Fibroblast of the aortic adventitia (primary cell): ENCODE measurements around the gene SCUBE1. TPM values are rescaled to one million over a fixed set of nuclear protein-coding genes. Genes with fewer than 3 reads are reported as not detected.
A peak's percentile ranks its signal among the peaks of the same experiment; 100 is the strongest.
"Not testable (repeated sequence)": the region's sequence is repeated elsewhere in the genome, so short reads cannot be mapped to it uniquely, and the experiment has no call there.

Experiments
- DNase-seq: peaks from one replicate; pipeline ENCODE4 v3.0.0-alpha.2; 2010; ENCODE audit warnings: low read depth
- H3K4me3 ChIP-seq: 2 replicates; pipeline ENCODE4 v1.5.1; 2011; ENCODE audit warnings: low read depth, mild to moderate bottlenecking, control low read depth, low read length, moderate library complexity
- CTCF ChIP-seq: IDR thresholded peaks from 2 replicates; pipeline ENCODE4 v1.5.1; 2011; ENCODE audit warnings: mild to moderate bottlenecking, low read length, control low read depth, inconsistent platforms; ENCODE audit not compliant: insufficient read depth
- total RNA-seq: library from RNA; depleted of rRNA; stranded (reverse); fragments of >200 nt; gene quantifications from 2 replicates; pipeline ENCODE4 v1.2.3, GENCODE V29; 2012; ENCODE audit warnings: low replicate concordance

SCUBE1 gene
- total RNA-seq, 1 donor = not detected

DNA sequence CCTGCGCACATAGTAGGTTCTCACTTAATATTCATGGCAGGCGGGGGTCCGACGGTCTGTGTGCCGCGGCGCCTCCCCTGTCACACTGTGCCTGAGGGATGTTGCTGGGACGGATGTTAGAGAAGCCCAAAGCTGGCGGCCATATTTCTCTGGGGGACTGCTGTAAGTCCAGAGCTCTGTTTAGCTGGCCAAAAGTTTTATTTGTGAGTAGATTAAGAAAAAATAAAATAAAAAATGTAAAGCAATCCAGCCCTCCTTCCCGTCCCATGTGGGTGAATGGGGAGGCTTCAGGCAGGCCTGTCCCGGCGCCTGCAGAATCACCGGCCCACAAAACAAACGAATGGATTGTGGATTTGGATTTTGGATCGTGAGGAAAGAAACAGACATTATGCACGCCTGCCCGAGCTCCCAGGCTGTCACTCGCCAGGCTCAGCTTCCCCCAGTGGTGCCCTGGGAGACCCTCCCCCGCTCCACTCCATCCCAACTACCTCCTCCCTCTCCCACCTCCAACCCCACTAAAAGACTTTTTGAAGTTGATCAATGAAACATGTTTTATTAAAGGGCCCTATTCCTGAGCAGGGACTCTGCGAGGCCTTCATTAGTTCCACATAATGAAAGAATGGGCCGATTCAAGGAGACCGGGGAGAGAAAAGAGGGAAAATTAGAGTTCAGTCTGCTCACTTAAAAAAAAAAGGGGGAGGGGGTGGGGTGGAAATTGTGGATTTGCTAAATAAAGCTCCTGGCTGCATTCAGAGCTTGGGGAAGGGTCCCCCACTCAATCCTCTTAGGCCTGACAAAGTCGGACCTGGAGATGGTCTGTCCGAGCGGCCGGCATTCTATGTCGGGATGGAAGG lies 20.4 kb upstream of the SCUBE1 start:
- TF ChIP-seq CTCF = no peak
- DNase-seq = no peak
- no peak overlapping the region for H3K4me3 ChIP-seq

DNA sequence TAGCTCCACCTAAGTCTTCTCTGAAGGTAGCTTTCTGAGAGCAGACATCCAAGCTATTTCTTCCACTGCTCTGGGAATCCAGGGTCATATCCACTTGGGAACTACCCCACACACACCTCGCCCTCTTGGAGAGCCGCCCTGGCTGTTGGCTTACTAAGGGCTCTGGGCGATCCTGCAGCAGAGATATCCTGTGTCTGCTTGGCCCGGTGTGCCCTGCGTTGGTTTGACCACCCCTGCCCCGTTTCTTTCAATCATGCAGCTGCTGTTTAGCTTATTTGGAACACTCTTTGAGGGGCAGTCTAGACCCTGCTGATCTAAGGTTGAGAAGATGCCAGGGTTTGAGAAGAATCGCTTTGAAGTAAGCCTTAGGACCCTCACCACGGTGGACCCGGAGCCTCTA lies 17.4 kb upstream of the SCUBE1 start:
- DNase-seq = no peak
- no peak overlapping the region for H3K4me3 ChIP-seq
- TF ChIP-seq CTCF = no peak

DNA sequence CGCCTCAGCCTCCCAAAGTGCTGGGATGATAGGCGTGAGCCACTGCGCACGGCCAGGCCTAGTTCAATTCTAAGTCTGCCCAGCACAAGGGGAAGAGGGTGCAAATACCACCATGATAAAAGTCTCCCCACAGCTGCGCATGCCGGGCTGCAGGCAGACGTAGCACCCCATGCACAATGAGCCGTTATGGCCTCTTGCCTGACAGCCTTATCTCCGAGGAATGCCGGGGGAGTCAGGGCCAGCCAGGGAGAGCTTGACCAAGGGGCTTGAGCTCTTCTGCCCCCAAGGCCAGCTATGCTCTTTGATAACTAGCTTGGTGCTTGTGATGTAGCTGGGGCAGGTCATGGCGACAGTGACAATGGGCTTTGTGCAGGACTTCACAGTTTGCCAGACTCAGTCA lies 13.7 kb upstream of the SCUBE1 start:
- TF ChIP-seq CTCF = no peak
- no peak for DNase-seq
- no peak overlapping the region for H3K4me3 ChIP-seq

DNA sequence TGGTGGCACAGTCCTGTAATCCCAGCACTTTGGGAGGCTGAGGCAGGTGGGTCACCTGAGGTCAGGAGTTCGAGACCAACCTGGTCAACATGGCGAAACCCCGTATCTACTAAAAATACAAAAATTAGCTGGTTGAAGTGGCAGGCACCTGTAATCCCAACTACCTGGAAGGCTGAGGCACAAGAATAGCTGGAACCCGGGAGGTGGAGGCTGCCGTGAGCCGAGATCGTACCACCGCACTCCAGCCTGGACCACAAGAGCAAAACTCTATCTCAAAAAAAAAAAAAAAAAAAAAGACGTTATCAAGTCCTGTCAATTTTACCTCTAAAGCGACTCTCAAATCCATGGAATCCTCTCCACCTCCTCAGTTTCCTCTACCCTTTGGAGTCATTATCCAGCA lies 12.5 kb upstream of the SCUBE1 start:
- not testable (repeated sequence) for H3K4me3 ChIP-seq, DNase-seq

DNA sequence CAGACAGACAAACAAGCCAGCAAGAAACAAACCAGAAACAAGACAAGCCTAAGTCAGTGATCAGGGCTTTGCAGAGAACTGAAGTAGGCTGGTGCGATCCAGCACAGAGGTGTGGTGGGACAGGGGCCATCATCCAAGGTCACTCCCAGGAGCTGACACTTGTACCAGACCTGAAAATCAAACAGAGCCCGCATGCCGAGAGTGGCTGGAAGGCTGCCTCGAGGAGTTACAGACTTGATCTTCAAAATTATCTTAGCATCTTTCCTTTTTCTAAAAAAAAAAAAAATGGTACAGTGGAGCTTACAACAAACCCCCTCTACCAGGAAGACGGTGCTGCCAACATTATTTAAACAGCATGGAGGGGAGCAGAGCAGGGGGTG lies 8.8 kb upstream of the SCUBE1 start:
- TF ChIP-seq CTCF = no peak
- no peak overlapping the region for H3K4me3 ChIP-seq
- no peak for DNase-seq

GRCh38 chr22:43349636-43350035 lies 6.5 kb upstream of the SCUBE1 start:
- DNase-seq = no peak
- TF ChIP-seq CTCF = no peak
- H3K4me3 ChIP-seq = no peak overlapping the region

DNA sequence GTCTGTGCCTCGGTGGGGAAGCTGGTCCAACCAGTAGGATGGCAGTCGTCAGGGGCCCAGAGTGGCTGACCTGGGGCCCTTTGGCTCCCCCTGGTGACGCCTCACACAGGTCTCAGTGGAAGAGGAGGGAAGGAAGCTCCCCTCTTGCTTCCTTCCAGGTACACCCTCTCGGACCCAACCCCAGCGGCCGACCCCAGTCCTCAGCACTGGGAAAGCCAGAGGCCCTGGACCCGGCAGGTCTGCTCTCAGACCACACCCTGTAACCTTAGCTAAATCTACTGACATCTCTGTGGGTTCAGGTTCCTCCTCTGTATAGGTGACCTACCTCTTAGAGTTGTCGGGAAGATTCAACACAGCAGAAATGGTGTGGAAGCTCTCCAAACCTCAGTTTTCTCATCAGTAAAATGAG lies 3.4 kb upstream of the SCUBE1 start:
- DNase-seq = peak; percentile 8
- H3K4me3 ChIP-seq = no peak overlapping the region
- peak; percentile 52 for TF ChIP-seq CTCF
